HEK293 (cell line): ENCODE results near the gene FLT4.

Experiments
- ZBTB7A ChIP-seq: fragments of 450-650 bp; formaldehyde crosslinking; IDR thresholded peaks from 2 replicates; pipeline ENCODE4 v1.5.1; 2016; ENCODE audit warnings: low read depth, missing biosample characterization, missing genetic modification characterization
- ZNF24 ChIP-seq: fragments of 450-650 bp; formaldehyde crosslinking; IDR thresholded peaks from 2 replicates; pipeline ENCODE4 v1.5.1; 2016; ENCODE audit warnings: missing biosample characterization, missing genetic modification characterization
- ZNF37A ChIP-seq: fragments of 450-650 bp; IDR thresholded peaks from 2 replicates; pipeline ENCODE4 v1.5.1; 2018; ENCODE audit warnings: missing biosample characterization, missing genetic modification characterization
- TF ChIP-seq, protein P1 (sequence below): fragments of 450-650 bp; formaldehyde crosslinking; IDR thresholded peaks from 2 replicates; pipeline ENCODE4 v1.5.1; 2016; ENCODE audit warnings: missing biosample characterization, missing genetic modification characterization

DNA sequence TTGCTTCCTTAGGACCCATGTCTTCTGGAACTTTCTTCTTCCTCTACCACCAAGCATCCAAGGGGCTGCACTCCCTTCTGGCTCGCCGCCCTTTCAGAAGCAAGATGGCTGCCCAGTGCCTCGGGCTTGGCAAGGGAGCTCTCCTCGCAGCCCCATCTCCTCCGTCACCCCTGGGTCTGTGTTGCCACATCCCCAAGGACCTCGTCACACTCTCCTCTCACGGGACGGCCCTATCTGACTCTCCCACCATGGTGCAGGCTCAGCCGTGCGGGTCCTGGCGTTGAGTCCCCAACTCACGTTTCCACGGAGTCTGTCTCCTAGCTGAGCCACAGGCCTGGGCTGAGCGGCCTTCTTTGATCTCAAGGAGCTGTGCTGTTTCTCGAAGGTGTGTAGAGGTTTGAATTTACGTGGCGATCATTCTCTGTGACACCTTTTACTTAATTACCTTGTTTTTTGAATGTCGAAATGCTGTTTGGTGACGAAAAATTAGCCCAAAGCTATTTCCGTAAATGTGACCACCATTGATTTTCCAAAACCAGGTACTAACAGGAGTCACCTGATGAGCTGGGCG lies 43.1 kb downstream of the FLT4 start:
- TF ChIP-seq, protein P1, sequence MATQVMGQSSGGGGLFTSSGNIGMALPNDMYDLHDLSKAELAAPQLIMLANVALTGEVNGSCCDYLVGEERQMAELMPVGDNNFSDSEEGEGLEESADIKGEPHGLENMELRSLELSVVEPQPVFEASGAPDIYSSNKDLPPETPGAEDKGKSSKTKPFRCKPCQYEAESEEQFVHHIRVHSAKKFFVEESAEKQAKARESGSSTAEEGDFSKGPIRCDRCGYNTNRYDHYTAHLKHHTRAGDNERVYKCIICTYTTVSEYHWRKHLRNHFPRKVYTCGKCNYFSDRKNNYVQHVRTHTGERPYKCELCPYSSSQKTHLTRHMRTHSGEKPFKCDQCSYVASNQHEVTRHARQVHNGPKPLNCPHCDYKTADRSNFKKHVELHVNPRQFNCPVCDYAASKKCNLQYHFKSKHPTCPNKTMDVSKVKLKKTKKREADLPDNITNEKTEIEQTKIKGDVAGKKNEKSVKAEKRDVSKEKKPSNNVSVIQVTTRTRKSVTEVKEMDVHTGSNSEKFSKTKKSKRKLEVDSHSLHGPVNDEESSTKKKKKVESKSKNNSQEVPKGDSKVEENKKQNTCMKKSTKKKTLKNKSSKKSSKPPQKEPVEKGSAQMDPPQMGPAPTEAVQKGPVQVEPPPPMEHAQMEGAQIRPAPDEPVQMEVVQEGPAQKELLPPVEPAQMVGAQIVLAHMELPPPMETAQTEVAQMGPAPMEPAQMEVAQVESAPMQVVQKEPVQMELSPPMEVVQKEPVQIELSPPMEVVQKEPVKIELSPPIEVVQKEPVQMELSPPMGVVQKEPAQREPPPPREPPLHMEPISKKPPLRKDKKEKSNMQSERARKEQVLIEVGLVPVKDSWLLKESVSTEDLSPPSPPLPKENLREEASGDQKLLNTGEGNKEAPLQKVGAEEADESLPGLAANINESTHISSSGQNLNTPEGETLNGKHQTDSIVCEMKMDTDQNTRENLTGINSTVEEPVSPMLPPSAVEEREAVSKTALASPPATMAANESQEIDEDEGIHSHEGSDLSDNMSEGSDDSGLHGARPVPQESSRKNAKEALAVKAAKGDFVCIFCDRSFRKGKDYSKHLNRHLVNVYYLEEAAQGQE (tag by site-specific recombination) = no peak
- TF ChIP-seq ZNF24 (tag by site-specific recombination) (no peak), ZBTB7A (tag by site-specific recombination) (no peak), ZNF37A (no peak)
